ENCODE results near the gene PRPF4.

- no peak for TF ChIP-seq EP300 (IDR thresholded peaks at IDR 0.05)
- no peak for TF ChIP-seq CTCF (IDR thresholded peaks at IDR 0.05)
Observed at GRCh38 chr9:113241161-113241560, 34.3 kb upstream of the PRPF4 start.

All from upper lobe of left lung (tissue), 4 donors.